HG02588 (cell line): ENCODE measurements around the gene ARHGAP25.

Experiments
- ATAC-seq: cut with Tn5 transposase; IDR thresholded peaks from one replicate; pipeline ENCODE4 v1.9.1; 2021; ENCODE audit warnings: mild to moderate bottlenecking, moderate library complexity; ENCODE audit not compliant: unreplicated experiment

Gene ARHGAP25

GRCh38 chr2:68717305-68717661, 17.3 kb upstream of the ARHGAP25 start:
- no peak for ATAC-seq

- no peak for ATAC-seq
Observed at GRCh38 chr2:68719912-68720311, 14.7 kb upstream of the ARHGAP25 start.

- ATAC-seq, result no peak
Observed at GRCh38 chr2:68720665-68721064, 13.9 kb upstream of the ARHGAP25 start.

GRCh38 chr2:68721482-68722101, 13.0 kb upstream of the ARHGAP25 start:
- peak; percentile 64 for ATAC-seq

- no peak for ATAC-seq
Observed at GRCh38 chr2:68722712-68723111, 11.9 kb upstream of the ARHGAP25 start.

GRCh38 chr2:68723181-68723580, 11.4 kb upstream of the ARHGAP25 start:
- no peak for ATAC-seq

- no peak for ATAC-seq
Observed at GRCh38 chr2:68726100-68726499, 8.5 kb upstream of the ARHGAP25 start.

GRCh38 chr2:68726608-68727367, 7.8 kb upstream of the ARHGAP25 start:
- peak; percentile 93 for ATAC-seq

GRCh38 chr2:68727683-68728375, 6.8 kb upstream of the ARHGAP25 start:
- no peak for ATAC-seq

GRCh38 chr2:68730828-68731227, 3.8 kb upstream of the ARHGAP25 start:
- no peak for ATAC-seq

- ATAC-seq, result no peak
Observed at GRCh38 chr2:68732036-68732932, 2.3 kb upstream of the ARHGAP25 start.

- ATAC-seq, result no peak
Observed at GRCh38 chr2:68733365-68733764, 1.2 kb upstream of the ARHGAP25 start.

GRCh38 chr2:68734176-68734575, 435 bp upstream of the ARHGAP25 start:
- ATAC-seq, result no peak

GRCh38 chr2:68736086-68736485, 1.5 kb downstream of the ARHGAP25 start:
- no peak for ATAC-seq

- ATAC-seq, result no peak
Observed at GRCh38 chr2:68737711-68738110, 3.1 kb downstream of the ARHGAP25 start.

- no peak for ATAC-seq
Observed at GRCh38 chr2:68738906-68739594, 4.4 kb downstream of the ARHGAP25 start.

- ATAC-seq, result no peak
Observed at GRCh38 chr2:68739595-68740399, 5.2 kb downstream of the ARHGAP25 start.

- ATAC-seq, result no peak
Observed at GRCh38 chr2:68740400-68740914, 5.8 kb downstream of the ARHGAP25 start.

- no peak for ATAC-seq
Observed at GRCh38 chr2:68741238-68741637, 6.6 kb downstream of the ARHGAP25 start.
